ENCODE measurements around the gene CD48. TPM values are rescaled to one million over a fixed set of nuclear protein-coding genes. Genes with fewer than 3 reads are reported as not detected.

The CD48 gene
- total RNA-seq, 1 experiment from 2014 or later = not detected

DNA sequence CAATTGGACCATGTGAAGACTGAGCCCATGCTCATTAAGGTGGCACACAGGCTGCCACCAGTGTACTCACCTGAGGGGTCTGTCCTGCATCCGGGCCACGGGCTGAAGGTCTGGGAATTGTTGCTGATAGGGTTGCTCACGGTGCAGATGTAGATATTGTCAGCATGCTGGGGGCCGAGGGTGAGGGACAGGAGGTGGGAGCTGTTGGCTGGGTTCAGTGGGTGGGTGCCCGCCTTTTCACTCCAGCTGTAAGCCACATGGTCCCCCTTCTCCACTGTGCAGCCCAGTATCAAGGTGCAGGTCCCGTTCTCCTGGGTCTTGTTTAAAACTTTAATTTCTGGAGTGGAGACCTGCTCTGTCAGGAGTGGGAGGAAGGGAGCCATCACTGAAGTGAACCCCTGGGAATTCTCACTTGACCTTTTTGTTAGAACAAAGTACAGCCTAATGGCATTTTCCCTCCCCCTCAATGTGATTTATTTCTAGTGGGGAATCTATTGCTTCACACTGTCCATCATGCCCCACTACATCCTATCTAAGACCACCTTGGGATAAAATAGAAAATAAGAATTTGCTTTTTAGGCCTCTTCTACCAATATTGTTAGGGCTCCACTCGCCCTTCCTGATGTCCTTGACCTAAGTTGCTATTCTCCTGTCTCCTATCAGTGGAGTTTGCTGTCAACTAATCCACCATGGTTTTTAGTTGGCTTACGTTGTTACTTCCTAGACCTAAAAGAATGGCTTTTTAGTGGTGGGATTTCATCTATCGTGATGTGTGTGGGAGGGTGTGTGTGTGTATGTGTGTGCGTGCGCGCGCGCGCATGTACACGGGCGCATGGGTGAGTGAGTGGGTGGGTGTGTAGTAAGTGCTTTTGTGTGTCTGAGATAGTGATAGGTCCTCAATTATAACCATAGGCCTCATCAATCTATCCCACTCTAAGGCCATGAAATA, 76.8 kb downstream of the CD48 start:
- Histone ChIP-seq H3K4me1 (peaks cover 19% of the 10 kb centered on the region), H3K4me3 (no peak overlapping the region), H3K27ac (no peak overlapping the region), H3K9me3 (replicated peaks) (no peaks in the 10 kb centered on the region), H3K27me3 (no peaks in the 10 kb centered on the region), H3K36me3 (no peaks in the 10 kb centered on the region)
- DNase-seq = no peak

GRCh38 chr1:160633330-160633903, 78.2 kb downstream of the CD48 start:
- no peak overlapping the region for H3K27ac ChIP-seq
- H3K27me3 ChIP-seq = no peaks in the 10 kb centered on the region
- H3K4me3 ChIP-seq = no peak overlapping the region
- H3K9me3 ChIP-seq (replicated peaks) = no peaks in the 10 kb centered on the region
- DNase-seq = no peak
- H3K36me3 ChIP-seq = no peaks in the 10 kb centered on the region
- H3K4me1 ChIP-seq = peaks cover 19% of the 10 kb centered on the region

DNA sequence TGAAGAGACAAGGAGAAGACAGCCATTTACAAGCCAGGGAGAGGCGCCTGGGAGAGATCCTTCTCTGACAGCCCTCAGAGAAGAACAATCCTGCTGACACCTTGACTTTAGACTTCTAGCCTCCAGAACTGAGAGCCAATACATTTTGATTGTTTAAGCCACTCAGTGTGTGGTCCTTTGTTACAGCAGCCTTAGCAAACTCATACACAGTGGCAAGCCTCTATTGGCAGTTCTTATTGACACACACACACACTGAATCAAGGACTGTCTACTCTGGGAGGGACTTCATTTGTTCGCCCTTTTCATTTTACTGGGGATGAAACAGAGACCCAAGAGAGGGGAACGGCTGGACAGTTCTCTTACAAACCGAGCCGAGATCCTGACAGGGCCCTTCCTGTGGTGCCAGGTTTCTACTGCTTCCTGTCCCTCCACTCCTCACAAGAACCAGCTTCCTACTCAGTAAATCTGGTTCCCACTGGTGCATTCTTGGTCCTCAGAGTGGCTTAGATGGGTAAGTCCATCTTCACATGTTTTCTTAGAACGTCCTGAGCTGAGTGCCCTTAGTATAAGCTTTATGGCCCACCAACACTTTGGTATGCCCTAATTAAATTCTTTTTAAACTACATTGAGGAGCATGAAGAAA, 79.5 kb downstream of the CD48 start:
- Histone ChIP-seq H3K9me3 (replicated peaks) (no peaks in the 10 kb centered on the region), H3K27ac (no peak overlapping the region)
- DNase-seq = no peak

GRCh38 chr1:160630523-160631451, 80.8 kb downstream of the CD48 start:
- peak; percentile 7 to 45 for DNase-seq
- Histone ChIP-seq H3K27me3 (no peaks in the 10 kb centered on the region), H3K9me3 (replicated peaks) (no peaks in the 10 kb centered on the region), H3K27ac (0 out of 2 replicates have a peak overlapping the region, but pooled peaks have one; percentile 13), H3K4me3 (no peak overlapping the region), H3K4me1 (peaks cover 15% of the 10 kb centered on the region), H3K36me3 (no peaks in the 10 kb centered on the region)

More for the DNA sequence above, 79.5 kb downstream of the CD48 start:
- Histone ChIP-seq H3K4me1 (peaks cover 15% of the 10 kb centered on the region), H3K27me3 (no peaks in the 10 kb centered on the region), H3K4me3 (no peak overlapping the region), H3K36me3 (no peaks in the 10 kb centered on the region)

- no peak for DNase-seq
- Histone ChIP-seq H3K9me3 (replicated peaks) (no peaks in the 10 kb centered on the region), H3K4me3 (no peak overlapping the region), H3K4me1 (peaks cover 15% of the 10 kb centered on the region), H3K27ac (no peak overlapping the region), H3K36me3 (no peaks in the 10 kb centered on the region), H3K27me3 (no peaks in the 10 kb centered on the region)
These were observed 82.1 kb downstream of the CD48 start for GRCh38 chr1:160629286-160630210.

- Histone ChIP-seq H3K4me3 (no peak overlapping the region), H3K27me3 (no peaks in the 10 kb centered on the region)
- no peak for DNase-seq
These were observed 82.8 kb downstream of the CD48 start for GRCh38 chr1:160628799-160629263.

More at GRCh38 chr1:160628799-160629263, 82.8 kb downstream of the CD48 start:
- Histone ChIP-seq H3K36me3 (no peaks in the 10 kb centered on the region), H3K9me3 (replicated peaks) (no peaks in the 10 kb centered on the region), H3K27ac (no peak overlapping the region), H3K4me1 (peaks cover 15% of the 10 kb centered on the region)

Other genes starting within 250 kb of the CD48 start
- gene SLAMF6, start 188.6 kb downstream of the CD48 start, total RNA-seq (2014; rRNA removed; shearing (Covaris generic)) = not detected in 2 replicates
- not detected in 2 replicates for gene CD84, start 132.3 kb downstream of the CD48 start, total RNA-seq (2014; rRNA removed; shearing (Covaris generic))
- not detected in 2 replicates for gene SLAMF1, start 64.8 kb downstream of the CD48 start, total RNA-seq (2014; rRNA removed; shearing (Covaris generic))
- not detected in 2 replicates for gene SLAMF7, start 27.4 kb upstream of the CD48 start, total RNA-seq (2014; rRNA removed; shearing (Covaris generic))
- gene LY9, start 84.4 kb upstream of the CD48 start, total RNA-seq (2014; rRNA removed; shearing (Covaris generic)) = not detected in 2 replicates
- gene CD244, start 151.1 kb upstream of the CD48 start, total RNA-seq (2014; rRNA removed; shearing (Covaris generic)) = not detected in 2 replicates
- gene ITLN1, start 173.4 kb upstream of the CD48 start, total RNA-seq (2014; rRNA removed; shearing (Covaris generic)) = not detected in 2 replicates
- not detected in 2 replicates for gene ITLN2, start 243.0 kb upstream of the CD48 start, total RNA-seq (2014; rRNA removed; shearing (Covaris generic))

Measured in SJCRH30 (cell line).